LNCaP clone FGC (cell line): ENCODE measurements around the gene USP21.

Source experiments
- DNase-seq: peaks from one replicate; pipeline ENCODE4 v3.0.0-alpha.2; 2011; ENCODE audit warnings: low read depth
- H3K4me3 ChIP-seq: 2 replicates; pipeline ENCODE4 v1.5.1; 2011; ENCODE audit warnings: mild to moderate bottlenecking, low read depth, low read length, control low read depth
- CTCF ChIP-seq: IDR thresholded peaks from 2 replicates; pipeline ENCODE4 v1.5.1; 2012; ENCODE audit warnings: mild to moderate bottlenecking; ENCODE audit not compliant: control insufficient read depth, insufficient read depth; ENCODE audit errors: extremely low read depth

The USP21 gene

GRCh38 chr1:161176468-161177111 is 17.3 kb downstream of the USP21 start:
- no peak for DNase-seq
- H3K4me3 ChIP-seq = peak overlapping the region; percentile 92
- TF ChIP-seq CTCF = no peak

DNA sequence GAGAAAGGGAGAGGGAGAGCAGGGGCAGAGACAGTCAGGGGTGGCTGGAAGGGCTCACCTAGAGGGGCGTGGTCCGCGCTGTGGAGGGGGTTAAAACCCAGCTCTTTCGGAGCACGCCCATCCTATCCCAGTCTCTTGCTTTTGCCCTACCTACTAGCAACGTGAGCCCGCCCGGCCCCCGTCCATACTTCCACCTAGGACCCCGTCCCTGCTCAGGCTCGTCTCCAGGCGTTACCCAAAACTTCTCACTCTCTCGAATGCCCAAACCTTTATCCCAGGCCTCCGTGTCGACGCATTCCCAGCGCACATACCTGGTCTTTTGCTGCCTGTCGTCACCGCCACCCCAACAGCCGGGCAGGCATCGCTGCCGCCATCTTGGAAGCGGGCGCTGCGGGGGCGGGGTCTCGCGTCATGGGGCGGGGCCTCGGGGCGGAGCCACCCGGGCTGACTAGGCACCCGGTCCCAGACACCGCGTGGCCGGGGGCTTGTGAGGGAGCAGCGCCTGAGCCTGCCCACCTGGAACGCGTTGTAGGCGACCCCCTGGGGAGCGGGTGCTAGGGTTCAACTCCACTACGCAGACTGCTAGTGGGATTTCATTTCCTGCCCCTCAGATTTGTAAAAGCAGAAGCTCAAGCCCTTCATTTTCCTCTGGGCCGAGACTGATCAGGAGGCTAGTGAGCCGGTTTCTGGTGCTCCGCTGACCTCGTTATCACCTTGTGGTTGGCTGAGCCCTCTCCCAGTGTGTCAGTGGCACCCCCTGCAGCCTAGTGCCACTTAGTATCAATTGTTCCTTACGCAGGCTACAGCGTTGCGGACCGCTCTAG is 18.0 kb downstream of the USP21 start, which contains the start of gene B4GALT3:
B4GALT3 (minus strand) TSS at position 396 of the 824 bp plus-strand sequence. CDS start 1,447 bp downstream, outside the sequence.
- no peak for DNase-seq
- peak within 1 kb of the TSS; percentile 92 for H3K4me3 ChIP-seq
- TF ChIP-seq CTCF = no peak

- no peak for TF ChIP-seq CTCF
- DNase-seq = no peak
- H3K4me3 ChIP-seq = peak overlapping the region; percentile 92
These were observed 18.6 kb downstream of the USP21 start for GRCh38 chr1:161177936-161178244.

- no peak overlapping the region for H3K4me3 ChIP-seq
- DNase-seq = peak; percentile 74
- TF ChIP-seq CTCF = no peak
These were observed 20.4 kb downstream of the USP21 start for GRCh38 chr1:161179698-161180097.

GRCh38 chr1:161180639-161181038 is 21.3 kb downstream of the USP21 start:
- H3K4me3 ChIP-seq = no peak overlapping the region
- 0 out of 2 replicates have a peak, but pooled peaks have one; percentile 9 for TF ChIP-seq CTCF
- no peak for DNase-seq

GRCh38 chr1:161182214-161182613 is 22.9 kb downstream of the USP21 start:
- DNase-seq = no peak
- TF ChIP-seq CTCF = no peak
- no peak overlapping the region for H3K4me3 ChIP-seq
